Natural killer cell (primary cell): ENCODE results near the gene HOXA6. TPM values are rescaled to one million over a fixed set of nuclear protein-coding genes. Genes with fewer than 3 reads are reported as not detected.

Experiments
- ATAC-seq, 3 donors: fragments of 150-1000 bp in 2 of 3; fragments of 200-7000 bp in 1 of 3; cut with Tn5 transposase; 1 replicate in 1 of 3; 2 replicates in 2 of 3; pipeline ENCODE4 v1.10.0; 2021; ENCODE audit warnings: mild to moderate bottlenecking in 2 of 3, moderate library complexity in 2 of 3
- DNase-seq, 2 donors: peaks; one replicate each; pipeline versions ENCODE4 v3.0.0 to v3.0.0-alpha.2; 2013 to 2021; ENCODE audit warnings: mixed read lengths in 1 of 2
- H3K27ac ChIP-seq: one replicate; pipeline ENCODE4 v1.5.1; 2013; ENCODE audit warnings: mild to moderate bottlenecking, low read length
- H3K27me3 ChIP-seq: one replicate; pipeline ENCODE4 v1.6.1; 2013; ENCODE audit warnings: low read length; ENCODE audit not compliant: control insufficient read depth, insufficient read depth
- H3K36me3 ChIP-seq: one replicate; pipeline ENCODE4 v1.6.1; 2013; ENCODE audit warnings: low read length; ENCODE audit not compliant: control insufficient read depth, insufficient read depth
- H3K4me1 ChIP-seq: one replicate; pipeline ENCODE4 v1.6.1; 2013; ENCODE audit warnings: low read length; ENCODE audit not compliant: control insufficient read depth, insufficient read depth
- H3K4me3 ChIP-seq: one replicate; pipeline ENCODE4 v1.5.1; 2013; ENCODE audit warnings: low read length
- H3K9me3 ChIP-seq: one replicate; pipeline ENCODE4 v1.6.1; 2013; ENCODE audit warnings: low read length; ENCODE audit not compliant: control insufficient read depth, insufficient read depth
- H3K27ac Mint-ChIP-seq, 2 donors: one replicate each; pipeline ENCODE4 v1.8.0; 2022; ENCODE audit warnings: mild to moderate bottlenecking in 2 of 2, mixed read lengths in 2 of 2, moderate library complexity in 1 of 2
- H3K27me3 Mint-ChIP-seq, 2 donors: one replicate each; pipeline ENCODE4 v1.8.0; 2022; ENCODE audit warnings: low read depth in 2 of 2, mixed read lengths in 2 of 2
- H3K36me3 Mint-ChIP-seq: one replicate; pipeline ENCODE4 v1.8.0; 2022; ENCODE audit warnings: mixed read lengths
- H3K4me1 Mint-ChIP-seq, 2 donors: one replicate each; pipeline ENCODE4 v1.8.0; 2022; ENCODE audit warnings: mixed read lengths in 2 of 2
- H3K4me3 Mint-ChIP-seq: one replicate; pipeline ENCODE4 v1.8.0; 2022; ENCODE audit warnings: mild to moderate bottlenecking, moderate library complexity, mixed read lengths
- H3K9me3 Mint-ChIP-seq, 2 donors: one replicate each; pipeline ENCODE4 v1.8.0; 2022; ENCODE audit warnings: mixed read lengths in 2 of 2
- WGBS: methylation state at CpG from one replicate; pipeline ENCODE4 v1.1.7; 2013; ENCODE audit warnings: missing lambda C conversion rate; ENCODE audit not compliant: insufficient coverage; 5-methylcytosine and 5-hydroxymethylcytosine counted together
- intact Hi-C: fragments of 100-400 bp; cut with micrococcal nuclease; formaldehyde crosslinking; loops from one replicate; pipeline ENCODE4 v1.14.2; 2022
- total RNA-seq, 4 donors: library from RNA; stranded (reverse); fragments of 120-200 nt in 1 of 4; gene quantifications; one replicate each; pipeline versions ENCODE4 v1.2.3 to v1.2.4, GENCODE V29; 2013 to 2022
- TF ChIP-seq, protein P1 (sequence below): fragments of 200-600 bp; IDR thresholded peaks from one replicate; pipeline ENCODE4 v1.8.0; 2022; ENCODE audit warnings: antibody characterized with exemption

The HOXA6 gene
- total RNA-seq, 3 donors from 2014 or later (not counting 1 experiment from before 2014, with no cell fraction given) = 0.28 to 0.65 (median 0.43) TPM

DNA sequence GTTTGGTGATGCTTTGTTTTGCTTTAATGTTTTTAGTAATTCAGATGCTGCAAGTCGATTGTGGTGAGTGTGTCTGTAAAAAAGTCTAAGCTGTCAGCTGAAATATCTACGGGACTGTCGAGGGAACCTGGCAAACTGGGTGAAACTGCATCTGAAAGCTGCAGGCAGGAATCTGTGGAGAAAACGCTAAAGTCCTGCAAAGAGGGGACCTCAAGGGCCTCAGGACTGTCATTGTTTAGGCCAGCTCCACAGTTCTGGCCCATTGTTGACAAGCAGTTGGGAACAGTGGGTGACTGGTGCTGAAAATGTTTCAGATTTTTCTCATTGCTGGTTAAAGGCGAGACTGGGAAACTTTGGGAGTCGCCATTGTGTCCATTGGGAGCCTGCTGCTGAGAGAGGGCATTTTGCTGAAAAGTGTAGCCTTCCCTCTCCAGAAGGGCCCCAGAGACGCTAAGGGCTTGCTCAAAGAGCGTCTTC lies 46.8 kb downstream of the HOXA6 start:
- Mint-ChIP-seq H3K4me1 (peaks cover 49 to 50% of the 10 kb centered on the region in 2 donors), H3K9me3 (no peaks in the 10 kb centered on the region), H3K4me3 (no peak overlapping the region), H3K36me3 (peaks cover 36% of the 10 kb centered on the region), H3K27ac (no peak overlapping the region), H3K27me3 (peaks cover 46 to 72% of the 10 kb centered on the region in 2 donors)
- no peak overlapping the region for H3K4me3 ChIP-seq
- H3K4me1 ChIP-seq = peaks cover 34% of the 10 kb centered on the region
- intact Hi-C loops = no loop called here
- no peak overlapping the region for H3K27ac ChIP-seq
- no peaks in the 10 kb centered on the region for H3K9me3 ChIP-seq
- DNase-seq = no peak
- TF ChIP-seq, protein P1, sequence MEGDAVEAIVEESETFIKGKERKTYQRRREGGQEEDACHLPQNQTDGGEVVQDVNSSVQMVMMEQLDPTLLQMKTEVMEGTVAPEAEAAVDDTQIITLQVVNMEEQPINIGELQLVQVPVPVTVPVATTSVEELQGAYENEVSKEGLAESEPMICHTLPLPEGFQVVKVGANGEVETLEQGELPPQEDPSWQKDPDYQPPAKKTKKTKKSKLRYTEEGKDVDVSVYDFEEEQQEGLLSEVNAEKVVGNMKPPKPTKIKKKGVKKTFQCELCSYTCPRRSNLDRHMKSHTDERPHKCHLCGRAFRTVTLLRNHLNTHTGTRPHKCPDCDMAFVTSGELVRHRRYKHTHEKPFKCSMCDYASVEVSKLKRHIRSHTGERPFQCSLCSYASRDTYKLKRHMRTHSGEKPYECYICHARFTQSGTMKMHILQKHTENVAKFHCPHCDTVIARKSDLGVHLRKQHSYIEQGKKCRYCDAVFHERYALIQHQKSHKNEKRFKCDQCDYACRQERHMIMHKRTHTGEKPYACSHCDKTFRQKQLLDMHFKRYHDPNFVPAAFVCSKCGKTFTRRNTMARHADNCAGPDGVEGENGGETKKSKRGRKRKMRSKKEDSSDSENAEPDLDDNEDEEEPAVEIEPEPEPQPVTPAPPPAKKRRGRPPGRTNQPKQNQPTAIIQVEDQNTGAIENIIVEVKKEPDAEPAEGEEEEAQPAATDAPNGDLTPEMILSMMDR = no peak
- WGBS = 97% methylated on average over 8 of the region's 8 CpGs
- H3K36me3 ChIP-seq = peaks cover 3% of the 10 kb centered on the region
- ATAC-seq = no peak
- H3K27me3 ChIP-seq = peaks cover 30% of the 10 kb centered on the region

DNA sequence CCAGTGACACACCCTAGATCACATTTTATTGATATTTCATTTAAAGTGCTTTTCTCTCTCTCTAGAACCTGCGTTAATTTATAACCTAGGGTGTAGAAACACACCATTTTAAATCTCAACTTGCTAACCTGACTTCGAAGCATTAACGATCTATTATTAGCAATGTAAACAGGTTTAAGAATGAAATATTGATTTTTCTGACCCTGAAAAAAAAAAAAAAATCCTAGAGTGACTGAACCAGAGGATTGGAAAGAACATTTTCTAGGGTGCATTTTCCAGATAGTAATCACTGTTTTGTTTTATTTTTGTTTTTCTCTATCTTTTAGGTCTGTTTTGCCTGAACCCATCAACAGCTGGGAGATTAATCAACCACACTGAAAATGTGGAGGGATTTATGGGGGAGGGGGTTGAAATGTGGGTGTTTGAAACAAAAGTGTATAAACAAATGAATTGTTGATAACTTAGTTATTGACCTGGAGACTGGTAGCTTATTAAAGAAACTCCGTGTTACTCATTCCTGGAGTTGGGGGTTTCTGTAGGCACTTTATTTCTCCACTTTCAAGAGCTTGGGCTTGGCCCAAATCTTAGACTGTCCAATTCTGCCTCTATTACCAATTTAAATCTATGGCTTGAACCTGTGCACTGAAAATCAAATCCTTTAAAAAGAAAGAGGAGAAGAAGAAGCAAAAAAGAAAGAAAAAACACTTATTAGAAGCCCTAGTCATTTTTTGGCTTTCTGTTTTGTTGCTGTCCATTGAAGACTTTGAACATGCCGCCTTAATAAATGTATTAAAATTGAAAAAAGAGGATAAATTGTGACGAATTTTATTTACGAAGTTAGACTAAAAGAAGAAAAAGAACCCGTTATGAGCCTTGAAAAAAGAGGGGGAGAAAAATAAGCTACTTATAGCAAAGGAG lies 47.9 kb downstream of the HOXA6 start:
- ATAC-seq = no peak
- 95% methylated on average over 7 of the region's 8 CpGs for WGBS
- H3K27me3 Mint-ChIP-seq = peaks cover 49 to 64% of the 10 kb centered on the region in 2 donors
- H3K4me3 ChIP-seq = no peak overlapping the region
- no peak overlapping the region for H3K4me3 Mint-ChIP-seq
- H3K4me1 ChIP-seq = peaks cover 42% of the 10 kb centered on the region
- no peak overlapping the region for H3K27ac Mint-ChIP-seq
- H3K9me3 ChIP-seq = no peaks in the 10 kb centered on the region
- H3K27ac ChIP-seq = no peak overlapping the region
- intact Hi-C loops = loop anchor here (5.0 kb wide), 1 partner anchor 53 kb away; the partner anchor contains the start of gene HOXA3
- peaks cover 56 to 61% of the 10 kb centered on the region in 2 donors for H3K4me1 Mint-ChIP-seq
- TF ChIP-seq, protein P1 = no peak
- peaks cover 3% of the 10 kb centered on the region for H3K36me3 ChIP-seq
- no peak for DNase-seq
- peaks cover 34% of the 10 kb centered on the region for H3K27me3 ChIP-seq
- H3K36me3 Mint-ChIP-seq = peaks cover 36% of the 10 kb centered on the region
- no peaks in the 10 kb centered on the region for H3K9me3 Mint-ChIP-seq

DNA sequence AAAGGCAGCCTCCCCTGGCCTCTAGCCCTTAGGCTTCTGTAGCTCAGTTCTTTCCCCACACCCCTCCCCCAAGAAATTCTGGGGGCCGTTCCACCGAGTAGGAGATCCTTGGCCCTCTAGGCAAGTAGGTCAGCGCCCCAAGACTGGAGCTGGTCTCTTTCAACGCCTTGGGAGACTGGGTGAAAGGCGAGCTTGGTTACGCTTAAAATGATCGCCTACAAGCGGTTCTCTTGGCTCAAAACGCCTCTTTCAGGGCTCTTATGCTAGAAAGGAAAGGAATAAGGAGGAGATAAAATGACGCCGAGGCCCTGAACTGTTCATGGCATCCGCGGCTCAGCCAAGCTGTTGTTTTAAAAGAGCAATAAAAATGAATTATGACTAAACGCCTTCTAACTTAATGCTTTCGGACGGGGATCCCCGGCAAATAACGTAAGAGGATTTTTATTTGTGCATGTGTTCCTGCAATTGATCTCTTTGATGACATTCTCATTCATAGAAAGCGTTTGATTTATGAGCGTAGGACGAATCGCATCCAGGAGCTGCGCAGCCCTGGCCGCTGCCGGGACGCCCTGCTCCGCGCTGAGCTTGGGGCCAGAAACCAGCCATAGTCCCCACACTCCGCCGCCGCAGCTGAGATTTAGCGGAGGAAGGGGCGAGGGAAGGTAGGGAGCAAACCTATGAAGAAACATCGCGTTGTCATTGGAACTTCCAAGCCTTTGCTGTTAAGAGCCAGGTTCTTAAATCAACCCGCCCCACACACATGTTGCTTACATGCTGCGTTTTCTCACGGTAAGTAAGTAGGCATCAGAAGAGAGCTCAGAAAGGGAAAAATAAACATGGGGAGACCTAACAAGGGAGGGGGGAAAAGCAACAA lies 48.8 kb downstream of the HOXA6 start:
- H3K36me3 Mint-ChIP-seq = peaks cover 32% of the 10 kb centered on the region
- peak overlapping the region; percentile 11 to 27 for H3K27ac Mint-ChIP-seq
- no peak overlapping the region for H3K4me3 ChIP-seq
- H3K4me1 ChIP-seq = peaks cover 42% of the 10 kb centered on the region
- ATAC-seq (no peak), DNase-seq (no peak)
- no peak overlapping the region for H3K27ac ChIP-seq
- H3K27me3 ChIP-seq = peaks cover 27% of the 10 kb centered on the region
- H3K4me1 Mint-ChIP-seq = peaks cover 61 to 69% of the 10 kb centered on the region in 2 donors
- TF ChIP-seq, protein P1 = no peak
- H3K9me3 ChIP-seq = no peaks in the 10 kb centered on the region
- peaks cover 3% of the 10 kb centered on the region for H3K36me3 ChIP-seq
- intact Hi-C loops = loop anchor here (5.0 kb wide), 1 partner anchor 53 kb away; the partner anchor contains the start of gene HOXA3
- peak overlapping the region; percentile 52 for H3K4me3 Mint-ChIP-seq
- WGBS = 57% methylated on average over 36 of the region's 38 CpGs
- H3K27me3 Mint-ChIP-seq = peaks cover 47 to 64% of the 10 kb centered on the region in 2 donors
- no peaks in the 10 kb centered on the region for H3K9me3 Mint-ChIP-seq
